HG03457 (cell line): ENCODE measurements around the gene CDH13.

ENCODE experiments used
- ATAC-seq: cut with Tn5 transposase; IDR thresholded peaks from one replicate; pipeline ENCODE4 v1.9.1; 2021; ENCODE audit warnings: moderate number of reproducible peaks; ENCODE audit not compliant: unreplicated experiment

The CDH13 gene

GRCh38 chr16:82987767-82988166 is 361.0 kb downstream of the CDH13 start:
- no peak for ATAC-seq

GRCh38 chr16:82990155-82990554 is 363.4 kb downstream of the CDH13 start:
- no peak for ATAC-seq

GRCh38 chr16:82991410-82991809 is 364.6 kb downstream of the CDH13 start:
- no peak for ATAC-seq

- ATAC-seq = no peak
Observed at GRCh38 chr16:82991966-82992675, 365.4 kb downstream of the CDH13 start.

- no peak for ATAC-seq
Observed at GRCh38 chr16:82992786-82993185, 366.0 kb downstream of the CDH13 start.

GRCh38 chr16:82993415-82993814 is 366.6 kb downstream of the CDH13 start:
- ATAC-seq = no peak

- no peak for ATAC-seq
Observed at GRCh38 chr16:82993926-82994325, 367.2 kb downstream of the CDH13 start.

- no peak for ATAC-seq
Observed at GRCh38 chr16:82995286-82995923, 368.6 kb downstream of the CDH13 start.

GRCh38 chr16:82995924-82996441 is 369.2 kb downstream of the CDH13 start:
- no peak for ATAC-seq

GRCh38 chr16:82996814-82997213 is 370.0 kb downstream of the CDH13 start:
- ATAC-seq = no peak

GRCh38 chr16:82999711-83000110 is 372.9 kb downstream of the CDH13 start:
- no peak for ATAC-seq

GRCh38 chr16:83002351-83003334 is 375.9 kb downstream of the CDH13 start:
- ATAC-seq = no peak

- ATAC-seq = no peak
Observed at GRCh38 chr16:83004868-83005652, 378.3 kb downstream of the CDH13 start.

GRCh38 chr16:83005653-83006160 is 378.9 kb downstream of the CDH13 start:
- ATAC-seq = no peak

- ATAC-seq = no peak
Observed at GRCh38 chr16:83010776-83011720, 384.3 kb downstream of the CDH13 start.

- ATAC-seq = no peak
Observed at GRCh38 chr16:83011939-83012338, 385.2 kb downstream of the CDH13 start.

GRCh38 chr16:83013071-83013470 is 386.3 kb downstream of the CDH13 start:
- ATAC-seq = no peak

- no peak for ATAC-seq
Observed at GRCh38 chr16:83019963-83020362, 393.2 kb downstream of the CDH13 start.

- ATAC-seq = no peak
Observed at GRCh38 chr16:83021045-83021444, 394.3 kb downstream of the CDH13 start.
